T-helper 2 cell treated with Interferon-gamma antibody and Interleukin-4, amounts not matched to agents 5 μg/mL and 100 μg/mL, for 36 hours (primary cell): ENCODE results near the gene FBXO21.

Experiments used
- DNase-seq: peaks from one replicate; pipeline ENCODE4 v3.0.0; 2021; ENCODE audit warnings: low spot score
- H3K27ac Mint-ChIP-seq: one replicate; pipeline ENCODE4 v1.8.0; 2021; ENCODE audit warnings: mild to moderate bottlenecking, mixed read lengths
- H3K27me3 Mint-ChIP-seq: one replicate; pipeline ENCODE4 v1.8.0; 2021; ENCODE audit warnings: low read depth, mixed read lengths
- H3K36me3 Mint-ChIP-seq: one replicate; pipeline ENCODE4 v1.8.0; 2021; ENCODE audit warnings: low read depth, mixed read lengths
- H3K4me1 Mint-ChIP-seq: one replicate; pipeline ENCODE4 v1.8.0; 2021; ENCODE audit warnings: low read depth, mixed read lengths
- H3K4me3 Mint-ChIP-seq: one replicate; pipeline ENCODE4 v1.8.0; 2022; ENCODE audit warnings: mild to moderate bottlenecking, moderate library complexity, mixed read lengths
- H3K9me3 Mint-ChIP-seq: one replicate; pipeline ENCODE4 v1.8.0; 2021; ENCODE audit warnings: mixed read lengths

Gene FBXO21

GRCh38 chr12:117166107-117166506, 24.2 kb downstream of the FBXO21 start:
- H3K27ac Mint-ChIP-seq, result no peak overlapping the region
- peaks cover 55% of the 10 kb centered on the region for H3K36me3 Mint-ChIP-seq
- H3K9me3 Mint-ChIP-seq, result no peaks in the 10 kb centered on the region
- no peak for DNase-seq
- no peak overlapping the region for H3K4me3 Mint-ChIP-seq
- no peaks in the 10 kb centered on the region for H3K27me3 Mint-ChIP-seq
- H3K4me1 Mint-ChIP-seq, result no peaks in the 10 kb centered on the region

GRCh38 chr12:117165342-117165741, 24.9 kb downstream of the FBXO21 start:
- H3K4me3 Mint-ChIP-seq, result no peak overlapping the region
- no peaks in the 10 kb centered on the region for H3K4me1 Mint-ChIP-seq
- H3K27me3 Mint-ChIP-seq, result no peaks in the 10 kb centered on the region
- no peak for DNase-seq
- H3K9me3 Mint-ChIP-seq, result no peaks in the 10 kb centered on the region
- H3K36me3 Mint-ChIP-seq, result peaks cover 55% of the 10 kb centered on the region
- no peak overlapping the region for H3K27ac Mint-ChIP-seq

GRCh38 chr12:117162633-117163032, 27.6 kb downstream of the FBXO21 start:
- Mint-ChIP-seq H3K27ac (no peak overlapping the region), H3K36me3 (peaks cover 50% of the 10 kb centered on the region), H3K4me3 (no peak overlapping the region), H3K27me3 (no peaks in the 10 kb centered on the region), H3K4me1 (no peaks in the 10 kb centered on the region), H3K9me3 (no peaks in the 10 kb centered on the region)
- DNase-seq, result no peak

- Mint-ChIP-seq H3K36me3 (peaks cover 52% of the 10 kb centered on the region), H3K27me3 (no peaks in the 10 kb centered on the region), H3K4me1 (no peaks in the 10 kb centered on the region), H3K9me3 (no peaks in the 10 kb centered on the region), H3K4me3 (no peak overlapping the region), H3K27ac (no peak overlapping the region)
- DNase-seq, result no peak
Measured at GRCh38 chr12:117162167-117162539, 28.1 kb downstream of the FBXO21 start.

- Mint-ChIP-seq H3K27ac (no peak overlapping the region), H3K36me3 (peaks cover 49% of the 10 kb centered on the region), H3K9me3 (no peaks in the 10 kb centered on the region), H3K4me1 (no peaks in the 10 kb centered on the region), H3K27me3 (no peaks in the 10 kb centered on the region), H3K4me3 (no peak overlapping the region)
- no peak for DNase-seq
Measured at GRCh38 chr12:117161460-117162166, 28.7 kb downstream of the FBXO21 start.

- Mint-ChIP-seq H3K36me3 (peaks cover 48% of the 10 kb centered on the region), H3K4me1 (no peaks in the 10 kb centered on the region), H3K9me3 (no peaks in the 10 kb centered on the region), H3K4me3 (no peak overlapping the region), H3K27me3 (no peaks in the 10 kb centered on the region), H3K27ac (no peak overlapping the region)
- no peak for DNase-seq
Measured at GRCh38 chr12:117159674-117160073, 30.6 kb downstream of the FBXO21 start.

- Mint-ChIP-seq H3K4me1 (no peaks in the 10 kb centered on the region), H3K27ac (no peak overlapping the region), H3K27me3 (no peaks in the 10 kb centered on the region), H3K36me3 (peaks cover 52% of the 10 kb centered on the region), H3K4me3 (no peak overlapping the region), H3K9me3 (no peaks in the 10 kb centered on the region)
- no peak for DNase-seq
Measured at GRCh38 chr12:117158911-117159553, 31.2 kb downstream of the FBXO21 start.

- H3K9me3 Mint-ChIP-seq, result no peaks in the 10 kb centered on the region
- no peak overlapping the region for H3K4me3 Mint-ChIP-seq
- peaks cover 53% of the 10 kb centered on the region for H3K36me3 Mint-ChIP-seq
Measured at GRCh38 chr12:117158096-117158495, 32.2 kb downstream of the FBXO21 start.

GRCh38 chr12:117155278-117156060, 34.8 kb downstream of the FBXO21 start:
- no peak overlapping the region for H3K27ac Mint-ChIP-seq
- H3K9me3 Mint-ChIP-seq, result no peaks in the 10 kb centered on the region
- peak; percentile 57 for DNase-seq
- H3K4me3 Mint-ChIP-seq, result no peak overlapping the region
- peaks cover 17% of the 10 kb centered on the region for H3K4me1 Mint-ChIP-seq
- H3K27me3 Mint-ChIP-seq, result no peaks in the 10 kb centered on the region
- peaks cover 52% of the 10 kb centered on the region for H3K36me3 Mint-ChIP-seq

More at GRCh38 chr12:117158096-117158495, 32.2 kb downstream of the FBXO21 start:
- Mint-ChIP-seq H3K4me1 (peaks cover under 1% of the 10 kb centered on the region), H3K27ac (no peak overlapping the region), H3K27me3 (no peaks in the 10 kb centered on the region)
- DNase-seq, result no peak

GRCh38 chr12:117152793-117153775, 37.2 kb downstream of the FBXO21 start:
- H3K9me3 Mint-ChIP-seq, result no peaks in the 10 kb centered on the region
- peaks cover 55% of the 10 kb centered on the region for H3K36me3 Mint-ChIP-seq
- no peak for DNase-seq
- no peaks in the 10 kb centered on the region for H3K27me3 Mint-ChIP-seq
- H3K27ac Mint-ChIP-seq, result no peak overlapping the region
- no peak overlapping the region for H3K4me3 Mint-ChIP-seq
- H3K4me1 Mint-ChIP-seq, result peaks cover 32% of the 10 kb centered on the region

- DNase-seq, result no peak
- Mint-ChIP-seq H3K4me1 (peaks cover 33% of the 10 kb centered on the region), H3K36me3 (peaks cover 50% of the 10 kb centered on the region), H3K27ac (no peak overlapping the region), H3K9me3 (no peaks in the 10 kb centered on the region), H3K27me3 (no peaks in the 10 kb centered on the region), H3K4me3 (no peak overlapping the region)
Measured at GRCh38 chr12:117151403-117152031, 38.8 kb downstream of the FBXO21 start.

GRCh38 chr12:117149431-117149830, 40.8 kb downstream of the FBXO21 start:
- H3K27ac Mint-ChIP-seq, result no peak overlapping the region
- peaks cover 33% of the 10 kb centered on the region for H3K4me1 Mint-ChIP-seq
- no peak for DNase-seq
- no peaks in the 10 kb centered on the region for H3K27me3 Mint-ChIP-seq
- H3K4me3 Mint-ChIP-seq, result no peak overlapping the region
- peaks cover 46% of the 10 kb centered on the region for H3K36me3 Mint-ChIP-seq
- H3K9me3 Mint-ChIP-seq, result no peaks in the 10 kb centered on the region

GRCh38 chr12:117148642-117149041, 41.6 kb downstream of the FBXO21 start:
- Mint-ChIP-seq H3K27me3 (no peaks in the 10 kb centered on the region), H3K27ac (no peak overlapping the region), H3K36me3 (peaks cover 41% of the 10 kb centered on the region), H3K4me1 (peaks cover 33% of the 10 kb centered on the region), H3K9me3 (no peaks in the 10 kb centered on the region), H3K4me3 (no peak overlapping the region)
- DNase-seq, result peak; percentile 51
